ENCODE results near the gene LAMP5.

Gene LAMP5, protein sequence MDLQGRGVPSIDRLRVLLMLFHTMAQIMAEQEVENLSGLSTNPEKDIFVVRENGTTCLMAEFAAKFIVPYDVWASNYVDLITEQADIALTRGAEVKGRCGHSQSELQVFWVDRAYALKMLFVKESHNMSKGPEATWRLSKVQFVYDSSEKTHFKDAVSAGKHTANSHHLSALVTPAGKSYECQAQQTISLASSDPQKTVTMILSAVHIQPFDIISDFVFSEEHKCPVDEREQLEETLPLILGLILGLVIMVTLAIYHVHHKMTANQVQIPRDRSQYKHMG

DNA sequence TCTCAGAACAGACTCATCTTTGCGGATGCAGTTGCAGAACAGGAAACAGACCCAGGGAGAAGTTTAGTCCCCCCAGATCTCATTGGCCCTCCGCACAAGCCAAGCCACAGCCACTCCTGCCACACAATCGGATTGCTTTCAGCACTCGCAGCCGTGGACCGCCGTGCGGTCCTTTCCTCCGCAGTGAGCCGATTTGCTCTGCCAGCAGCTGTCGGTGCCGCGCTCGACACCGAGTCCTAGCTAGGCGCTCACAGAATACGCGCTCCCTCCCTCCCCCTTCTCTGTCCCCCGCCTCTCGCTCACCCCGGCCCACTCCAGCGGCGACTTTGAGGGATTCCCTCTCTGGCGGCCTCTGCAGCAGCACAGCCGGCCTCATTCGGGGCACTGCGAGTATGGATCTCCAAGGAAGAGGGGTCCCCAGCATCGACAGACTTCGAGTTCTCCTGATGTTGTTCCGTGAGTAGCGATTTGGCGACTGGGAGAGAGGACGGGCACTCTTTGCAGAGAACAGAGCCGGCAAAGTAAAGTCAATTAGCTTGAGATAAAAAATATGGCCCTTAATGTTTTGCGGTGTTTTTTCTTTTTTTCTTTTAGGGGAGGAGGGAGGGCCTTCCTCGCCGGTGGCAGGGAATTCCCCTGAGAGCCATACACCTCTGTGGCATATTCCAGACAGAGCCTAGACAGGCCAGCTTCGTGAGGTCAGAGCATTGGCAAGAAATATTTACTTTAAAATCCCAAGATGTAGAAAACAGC is at the start of gene LAMP5:
Gene LAMP5 (plus strand): TSS at position 130 of the 753 bp plus-strand sequence. CDS start 263 bp downstream, at position 393.
- DNase-seq (ENCODE audit: low read depth in 2 of 2): no peak

DNA sequence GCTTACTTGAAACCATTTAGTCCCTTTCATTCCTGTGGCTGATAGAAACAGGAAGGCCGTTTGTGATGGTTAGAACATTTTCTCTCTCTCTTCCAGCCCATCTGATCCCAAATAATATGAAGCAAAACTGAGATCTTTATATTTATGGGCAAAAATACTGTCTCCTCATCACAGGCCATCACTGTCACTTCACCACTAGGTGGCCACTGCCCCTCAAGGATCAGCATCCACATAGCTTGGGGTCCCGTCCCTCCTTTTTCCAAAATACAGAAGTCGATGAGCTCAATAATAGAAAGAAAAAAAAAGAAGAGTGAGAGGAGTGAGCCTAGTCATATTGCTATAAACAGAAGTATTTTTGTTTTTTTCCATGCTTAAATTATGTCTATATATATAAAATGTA is 46.4 kb upstream of the LAMP5 start:
- no peak for DNase-seq (ENCODE audit: low read depth in 2 of 2)

DNA sequence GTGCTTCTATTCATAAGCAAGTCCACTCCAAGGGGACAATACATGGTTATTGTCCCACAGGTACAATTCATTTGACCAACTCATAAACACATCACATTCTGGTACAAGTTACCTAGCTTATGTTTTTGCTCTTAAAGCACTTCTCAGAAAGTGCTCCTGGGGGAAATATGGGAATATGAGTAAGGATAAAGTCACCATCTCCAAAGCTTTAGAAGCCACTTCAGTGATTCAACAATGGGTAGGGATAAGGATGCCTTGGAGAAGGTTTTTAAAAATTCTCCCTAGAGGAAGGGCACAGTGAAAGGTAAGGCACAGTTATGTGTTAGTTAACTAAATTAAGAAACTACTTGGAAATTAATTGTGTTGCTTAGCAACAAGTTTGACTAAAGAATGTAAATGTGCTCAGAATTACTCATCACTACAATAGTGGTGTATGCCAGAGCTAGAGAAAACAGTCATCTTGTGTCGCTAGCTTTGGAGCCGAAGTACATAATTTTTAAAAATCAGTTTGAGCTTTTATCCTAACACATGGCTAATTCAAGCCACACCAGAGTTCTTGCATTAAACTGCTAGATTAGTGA is 39.5 kb upstream of the LAMP5 start:
- DNase-seq (ENCODE audit: low read depth in 2 of 2): no peak

DNA sequence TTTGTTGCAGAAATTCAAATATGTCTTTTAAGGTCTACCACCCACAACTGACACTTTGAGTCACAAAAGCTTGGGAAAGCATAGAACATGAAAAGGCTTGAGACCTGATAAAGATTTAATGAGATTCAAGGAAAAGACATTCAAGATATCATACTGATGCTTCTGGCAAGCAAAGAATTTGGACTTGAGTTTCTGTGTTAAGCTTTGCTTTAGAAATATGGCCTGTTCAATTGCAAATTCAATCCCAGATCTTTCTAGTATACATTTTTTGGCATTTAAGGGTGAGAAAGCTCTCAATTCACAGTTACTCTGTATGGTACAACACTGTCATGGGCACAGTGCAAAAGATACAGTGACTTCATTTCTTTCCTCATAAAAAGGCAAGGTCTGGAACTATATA is 38.9 kb upstream of the LAMP5 start:
- no peak for DNase-seq (ENCODE audit: low read depth in 2 of 2)

DNA sequence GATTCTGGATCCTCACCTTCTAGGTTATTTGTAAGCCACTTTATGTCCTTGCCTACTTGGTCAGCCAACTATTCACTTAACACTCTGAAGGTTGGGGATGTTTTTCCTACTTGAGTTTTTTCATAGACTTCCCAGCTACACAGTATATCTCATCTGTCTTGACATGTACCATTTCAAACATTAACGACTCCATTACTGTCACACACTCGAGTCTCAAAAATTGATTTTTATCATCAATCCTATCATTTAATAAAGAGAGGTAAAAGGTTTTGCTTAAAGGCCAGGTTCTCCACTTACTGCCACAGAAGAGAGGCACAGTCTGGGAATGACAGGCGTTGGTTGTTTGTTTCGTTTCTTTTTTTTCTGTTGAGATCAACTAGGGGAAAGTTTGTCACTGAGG is 38.2 kb upstream of the LAMP5 start:
- no peak for DNase-seq (ENCODE audit: low read depth in 2 of 2)

DNA sequence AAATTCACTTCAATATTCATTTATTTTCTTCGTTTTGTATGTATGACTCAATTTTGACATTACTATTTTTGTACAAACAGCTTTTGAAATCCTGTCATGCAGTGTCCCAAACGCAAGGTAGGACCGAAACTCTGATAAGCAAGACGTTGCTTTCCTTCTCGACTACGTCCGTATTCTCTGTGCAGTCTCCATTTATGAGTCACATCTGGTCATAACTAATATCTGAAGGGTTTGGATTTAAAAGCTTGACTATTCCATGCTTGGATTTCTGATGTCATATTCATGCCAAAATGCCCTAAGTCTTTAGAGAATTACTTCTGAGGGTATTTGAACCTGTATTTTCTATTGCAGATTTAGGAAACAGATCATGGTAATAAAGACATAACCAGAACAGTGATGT is 37.8 kb upstream of the LAMP5 start:
- no peak for DNase-seq (ENCODE audit: low read depth in 2 of 2)

DNA sequence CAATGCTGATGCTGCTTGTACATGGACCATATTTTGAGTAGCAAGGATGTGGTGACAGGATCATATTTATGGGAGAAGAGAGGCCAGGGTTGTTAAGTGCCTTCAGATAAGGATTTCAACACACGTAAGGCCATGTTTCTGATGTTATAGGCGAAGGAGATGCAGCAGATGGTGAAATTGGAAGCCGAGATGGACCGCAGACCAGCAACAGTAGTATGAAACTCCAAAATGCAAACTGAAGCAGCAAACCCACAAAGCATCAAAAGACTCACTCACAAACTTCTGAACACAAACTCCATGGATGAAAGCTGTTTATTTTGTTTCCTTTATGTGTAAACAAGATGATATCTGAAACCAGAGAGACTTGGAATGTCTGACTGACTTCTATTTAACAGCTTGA is 35.6 kb upstream of the LAMP5 start:
- DNase-seq (ENCODE audit: low read depth in 2 of 2): no peak

DNA sequence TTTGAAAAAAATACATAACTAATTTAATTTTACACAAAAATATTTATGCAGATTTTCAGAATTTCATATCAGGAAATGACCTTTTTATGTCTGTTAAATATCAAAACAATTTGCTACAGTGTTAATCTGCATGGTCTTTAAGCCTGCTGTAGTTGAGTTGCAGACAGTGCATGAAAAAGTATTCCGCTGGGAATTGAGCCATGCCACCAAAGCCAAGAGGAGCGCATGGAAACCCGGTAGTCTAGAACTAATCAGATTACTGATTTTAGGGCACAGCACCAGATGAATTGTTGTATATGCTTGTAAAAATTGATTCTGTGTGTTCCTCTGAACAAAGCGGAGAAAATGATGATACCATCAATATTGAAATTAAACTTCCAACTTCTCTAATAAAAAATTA is 34.3 kb upstream of the LAMP5 start:
- DNase-seq (ENCODE audit: low read depth in 2 of 2): no peak

DNA sequence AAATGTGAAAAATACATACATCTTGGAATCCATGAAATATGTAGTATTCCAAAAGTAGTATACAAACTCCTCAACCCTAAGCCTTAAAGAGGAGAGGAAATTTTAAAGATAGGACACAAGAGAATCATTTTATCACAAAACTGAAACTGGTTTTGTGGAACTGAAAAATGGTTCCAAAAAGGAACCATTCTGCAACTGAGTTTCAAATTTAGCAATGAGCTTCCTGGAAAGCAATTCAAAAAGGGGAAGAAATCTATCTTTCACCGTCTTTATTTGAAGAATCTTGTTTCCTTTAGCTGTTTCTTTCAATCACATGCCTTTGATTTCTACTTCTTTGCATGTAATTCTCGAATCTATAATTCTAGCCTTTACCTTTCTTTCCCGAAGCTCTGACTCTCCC is 32.2 kb upstream of the LAMP5 start:
- DNase-seq (ENCODE audit: low read depth in 2 of 2): no peak

DNA sequence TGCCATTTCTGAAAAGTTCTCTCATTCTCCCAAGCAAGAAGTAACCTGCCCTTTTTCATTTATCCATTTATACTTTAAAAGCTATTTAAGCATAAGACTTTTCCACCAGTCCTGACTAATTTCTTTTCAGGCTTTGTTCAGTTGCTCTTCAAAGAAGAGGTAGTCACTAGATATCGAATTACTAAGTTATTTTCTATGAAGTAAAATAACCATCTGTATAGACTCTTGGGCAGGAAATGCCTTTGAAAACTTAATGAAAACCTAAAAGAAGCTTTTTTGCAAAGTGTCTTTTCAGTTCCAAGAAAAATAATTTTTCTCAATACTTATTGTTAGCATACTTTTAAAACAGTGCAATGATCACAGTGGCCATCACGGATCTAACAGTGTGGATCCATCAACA is 31.3 kb upstream of the LAMP5 start:
- DNase-seq (ENCODE audit: low read depth in 2 of 2): no peak

DNA sequence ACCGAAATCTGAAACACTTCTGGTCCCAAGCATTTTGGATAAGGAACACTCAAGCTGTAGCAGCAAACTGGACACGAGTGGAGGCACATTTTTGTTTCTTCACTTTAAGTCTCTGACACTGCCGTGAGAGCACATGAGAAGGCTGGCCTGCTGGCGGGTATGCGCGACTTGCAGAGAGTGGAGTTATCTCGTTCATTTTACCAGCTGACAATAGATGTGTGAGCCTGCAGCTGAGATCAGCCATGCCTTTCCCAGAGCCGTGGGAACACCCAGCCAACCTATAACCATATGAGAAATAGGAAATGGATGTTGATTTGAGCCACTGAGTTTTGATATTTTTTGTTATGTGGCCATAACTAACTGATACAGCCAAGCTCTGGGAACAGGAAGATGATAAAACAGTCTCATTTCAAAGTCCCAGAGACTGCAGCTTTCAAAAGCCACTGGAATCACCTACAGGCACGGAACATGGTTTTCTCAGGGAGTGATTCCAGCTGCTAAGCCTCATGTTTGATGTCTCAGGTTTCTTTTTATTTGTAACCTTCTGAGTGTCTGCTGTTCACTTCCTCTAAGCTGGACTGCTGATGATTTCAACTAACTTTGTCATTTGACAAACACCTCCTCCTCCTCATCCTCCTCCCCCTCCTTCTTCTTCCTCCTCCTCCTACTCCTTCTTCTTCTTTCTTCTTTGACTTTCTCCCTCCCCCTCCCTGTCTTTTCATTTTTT is 28.6 kb upstream of the LAMP5 start:
- no peak for DNase-seq (ENCODE audit: low read depth in 2 of 2)

DNA sequence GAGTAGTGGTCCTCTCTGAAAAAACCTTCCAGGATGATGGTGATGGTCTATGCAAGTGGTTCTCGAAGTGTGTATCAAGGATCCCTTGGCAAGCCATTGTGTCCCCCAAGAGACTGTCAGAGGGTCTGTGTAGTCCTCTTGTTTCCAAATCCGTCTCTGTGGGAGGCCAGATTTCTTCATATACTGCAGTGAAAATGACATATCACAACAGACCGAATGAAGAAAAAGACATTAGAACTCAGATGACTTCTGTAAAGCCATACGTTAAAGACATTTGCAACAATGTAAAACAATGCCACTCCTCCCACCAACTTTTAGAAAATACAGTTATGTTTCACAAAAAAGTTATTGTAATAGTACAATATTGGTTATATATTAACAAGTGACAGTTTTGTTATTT is 27.2 kb upstream of the LAMP5 start:
- DNase-seq (ENCODE audit: low read depth in 2 of 2): no peak

DNA sequence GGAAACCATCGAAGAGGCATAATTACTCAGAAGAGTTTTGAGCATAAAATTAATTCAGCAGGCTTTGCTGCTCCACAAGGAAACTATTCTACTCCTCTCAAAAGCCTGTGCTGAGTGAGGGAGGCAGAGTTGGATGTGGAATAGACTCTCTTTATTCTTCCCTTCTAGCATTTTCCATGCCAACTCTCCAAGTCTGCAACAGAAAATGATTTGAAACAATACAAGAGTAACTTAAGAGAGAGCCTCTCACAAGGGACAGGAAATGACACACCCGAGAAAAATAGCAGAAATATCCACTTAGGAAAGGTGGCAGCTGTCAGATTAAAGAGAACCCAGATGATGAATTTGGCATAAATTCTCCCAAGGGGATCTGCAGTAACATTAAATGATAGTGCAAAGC is 26.3 kb upstream of the LAMP5 start:
- no peak for DNase-seq (ENCODE audit: low read depth in 2 of 2)

DNA sequence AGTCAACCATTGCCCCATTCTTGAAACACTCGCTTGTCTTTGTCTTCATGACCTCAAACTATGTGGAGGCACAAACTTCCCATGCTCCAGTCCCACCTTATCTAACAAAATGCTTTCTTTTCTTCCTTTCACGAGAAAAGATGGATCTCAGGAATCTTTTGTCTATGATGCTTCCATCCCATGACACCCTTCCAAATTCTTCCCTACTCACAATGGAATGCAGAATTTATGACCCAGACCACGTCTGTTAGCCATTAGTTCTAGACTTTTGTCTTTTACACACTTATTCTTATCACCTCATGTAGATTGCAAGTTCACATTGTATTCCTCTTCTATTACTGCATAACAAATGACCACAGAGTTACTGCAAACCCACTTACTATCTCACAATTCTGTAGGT is 24.2 kb upstream of the LAMP5 start:
- no peak for DNase-seq (ENCODE audit: low read depth in 2 of 2)

DNA sequence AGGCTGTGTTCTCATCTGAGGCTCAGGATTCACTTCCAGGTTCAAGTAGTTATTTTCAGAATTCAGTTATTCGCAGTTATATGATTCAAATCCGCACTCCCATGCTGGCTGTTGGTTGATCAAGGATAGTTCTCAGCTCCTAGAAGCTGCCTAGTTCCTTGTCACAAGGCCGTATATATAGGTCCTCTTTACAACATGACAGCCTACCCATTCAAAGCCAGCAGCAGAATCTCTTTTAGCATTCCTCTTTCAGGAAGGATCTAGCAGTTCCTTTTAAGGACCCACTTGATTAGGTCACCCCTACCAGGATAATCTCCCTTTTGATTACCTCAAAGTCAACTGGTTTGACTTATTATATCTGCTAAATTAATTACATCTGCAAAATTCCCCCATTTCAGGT is 23.8 kb upstream of the LAMP5 start:
- DNase-seq (ENCODE audit: low read depth in 2 of 2): no peak

DNA sequence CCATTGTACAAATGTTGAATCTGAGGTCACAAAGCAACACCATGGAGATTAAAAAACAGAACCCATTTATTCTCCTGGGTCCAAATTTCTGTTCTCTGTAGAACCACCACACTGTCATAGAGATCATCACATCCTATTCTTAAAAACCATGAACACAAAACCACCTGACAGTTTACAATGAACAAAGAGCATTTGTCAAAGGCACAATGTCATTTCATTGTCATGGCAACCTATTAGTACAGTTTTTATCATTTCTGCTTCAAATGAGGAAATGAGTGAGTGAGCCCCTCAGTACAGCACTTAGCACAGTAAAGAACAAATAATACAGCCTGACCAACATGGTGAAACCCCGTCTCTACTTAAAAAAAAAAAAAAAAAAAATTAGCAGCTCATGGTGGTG is 23.1 kb upstream of the LAMP5 start:
- no peak for DNase-seq (ENCODE audit: low read depth in 2 of 2)

DNA sequence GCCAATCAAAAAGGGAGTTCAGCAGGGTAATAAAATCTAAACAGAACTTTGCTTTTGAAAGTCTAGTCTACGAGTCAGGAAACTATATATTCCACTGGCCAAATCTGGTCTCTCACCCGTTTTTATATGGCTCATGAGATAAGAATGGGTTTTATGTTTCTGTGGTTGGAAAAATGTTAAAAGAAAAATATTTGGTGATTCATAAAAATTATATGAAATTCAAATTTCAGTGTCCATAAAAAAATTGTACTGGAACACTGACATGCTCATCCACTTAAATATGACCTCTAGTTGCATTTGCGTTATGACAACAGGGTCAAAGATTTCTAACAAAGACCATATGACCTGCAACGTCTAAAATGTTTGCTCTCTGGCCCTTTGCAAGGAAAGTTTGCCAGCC is 22.3 kb upstream of the LAMP5 start:
- DNase-seq (ENCODE audit: low read depth in 2 of 2): no peak

DNA sequence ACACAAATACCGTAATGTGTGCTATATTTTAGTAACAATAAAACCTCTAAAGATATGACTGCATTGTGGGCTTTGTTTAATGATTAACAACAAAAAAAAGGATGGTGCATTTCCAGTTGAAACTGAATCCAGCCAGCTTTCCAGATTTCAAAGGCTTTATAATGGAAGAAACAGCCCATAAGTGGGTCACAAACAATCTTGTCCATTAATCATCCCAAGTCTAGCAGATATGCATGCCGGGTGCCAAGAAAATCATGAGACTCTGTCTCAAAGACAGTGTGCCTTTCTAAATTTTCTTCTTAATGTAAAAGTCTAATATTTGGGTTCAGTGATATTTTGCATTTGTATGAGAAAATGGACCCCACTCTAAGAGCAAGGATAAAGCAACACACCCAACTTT is 20.6 kb upstream of the LAMP5 start:
- no peak for DNase-seq (ENCODE audit: low read depth in 2 of 2)

DNA sequence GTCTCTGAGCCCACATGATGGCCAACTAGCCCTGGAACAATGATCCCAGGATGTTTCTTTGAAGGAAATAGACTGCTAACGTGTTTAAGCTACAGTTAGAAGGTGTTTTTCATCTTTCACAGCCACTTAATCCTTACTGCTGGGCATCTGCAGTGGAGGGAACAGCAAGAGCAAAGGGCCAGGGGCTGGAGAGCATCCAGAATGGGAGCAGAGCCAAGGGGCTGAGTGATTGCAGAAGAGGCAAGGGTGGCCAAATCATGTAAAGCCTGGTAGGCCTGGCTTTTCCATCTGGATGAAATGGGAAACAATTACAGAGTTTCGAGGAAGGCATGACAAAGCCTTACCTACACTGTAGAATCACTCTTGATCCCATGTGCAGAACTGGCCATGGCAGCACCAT is 18.7 kb upstream of the LAMP5 start:
- no peak for DNase-seq (ENCODE audit: low read depth in 2 of 2)

DNA sequence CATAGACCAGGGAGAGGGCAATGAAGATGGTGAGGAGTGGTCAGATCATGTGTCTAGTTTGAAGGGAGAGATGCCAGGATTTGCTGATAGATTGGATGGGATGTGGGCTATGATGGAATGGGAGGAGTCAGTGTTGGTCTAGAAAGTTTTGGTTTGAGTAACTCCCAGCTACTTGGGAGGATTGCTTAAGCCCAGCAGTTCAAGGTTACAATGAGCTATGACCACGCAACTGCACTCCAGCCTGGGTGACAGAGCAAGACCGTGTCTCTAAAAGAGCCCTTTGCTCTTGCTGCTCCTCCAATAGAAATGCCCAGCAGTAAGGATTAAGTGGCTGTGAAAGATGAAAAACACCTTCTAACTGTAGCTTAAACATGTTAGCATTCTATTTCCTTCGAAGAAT is 18.2 kb upstream of the LAMP5 start:
- no peak for DNase-seq (ENCODE audit: low read depth in 2 of 2)

DNA sequence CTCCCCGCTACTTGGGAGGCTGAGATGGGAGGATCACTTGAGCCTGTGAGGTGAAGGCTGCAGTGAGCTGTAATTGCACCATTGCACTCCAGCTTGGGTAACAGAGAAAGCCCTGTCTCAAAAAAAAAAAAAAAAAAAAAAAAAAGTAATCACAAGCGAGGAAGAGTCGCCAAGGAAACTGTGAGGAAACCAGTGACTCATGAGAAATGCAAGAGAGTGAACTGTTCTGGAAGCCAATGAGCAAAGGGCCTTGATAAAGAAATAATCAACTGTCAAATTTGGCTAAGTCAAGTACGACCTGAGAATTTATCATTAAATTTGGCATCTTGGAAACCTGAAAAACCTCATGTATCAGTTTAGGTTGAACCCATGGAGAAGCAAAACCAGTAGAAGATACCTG is 16.1 kb upstream of the LAMP5 start:
- no peak for DNase-seq (ENCODE audit: low read depth in 2 of 2)

DNA sequence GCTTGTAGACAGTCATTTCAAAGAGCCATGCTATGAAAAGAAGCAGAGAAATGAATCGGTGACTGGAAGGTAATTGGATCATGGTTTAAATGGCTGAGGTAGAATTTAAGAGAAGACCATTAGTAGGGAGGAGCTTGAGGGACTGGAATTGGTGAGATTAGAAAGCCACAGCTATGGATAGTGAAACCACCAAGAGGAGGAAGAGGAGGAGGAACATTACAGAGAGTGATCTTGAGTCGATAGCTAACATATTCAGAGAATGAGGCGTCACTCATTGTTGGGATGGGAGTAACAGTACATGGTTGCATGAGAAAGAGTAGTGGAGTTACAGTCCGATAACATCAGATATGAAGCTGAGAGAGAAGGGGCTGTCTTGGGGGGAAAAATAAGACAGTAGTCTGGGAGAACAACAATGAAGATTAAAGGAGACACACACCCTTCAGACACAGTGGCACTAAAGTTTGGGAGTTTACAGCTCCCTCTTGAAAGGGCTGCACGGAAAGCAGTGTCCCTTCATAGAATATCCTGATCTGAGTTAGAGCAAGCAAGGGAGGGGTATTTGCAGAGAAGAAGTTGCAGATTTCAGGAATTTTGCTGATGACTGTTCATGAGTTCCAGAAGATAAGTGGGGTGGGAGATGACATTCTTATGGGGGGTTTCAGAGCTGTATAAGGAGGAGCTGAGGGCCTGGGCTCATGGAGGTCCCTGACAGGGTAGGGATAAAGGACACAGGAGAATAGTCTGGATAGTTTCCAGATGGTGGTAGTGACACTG is 15.1 kb upstream of the LAMP5 start:
- no peak for DNase-seq (ENCODE audit: low read depth in 2 of 2)

All from stimulated activated CD4-positive, alpha-beta T cell treated with anti-CD3 and anti-CD28 coated beads, Interleukin-4, amount 100 ng/mL, for 48 hours (primary cell).